NCI-H2227 (cell line): ENCODE measurements around the gene ILDR1.
"Not testable (repeated sequence)": the region's sequence is repeated elsewhere in the genome, so short reads cannot be mapped to it uniquely, and the experiment has no call there.

ENCODE experiments used
- DNase-seq: peaks from one replicate; lab custom pipeline; 2025; ENCODE audit not compliant: unreplicated experiment; lab: John Stamatoyannopoulos, UW

ILDR1 gene

DNA sequence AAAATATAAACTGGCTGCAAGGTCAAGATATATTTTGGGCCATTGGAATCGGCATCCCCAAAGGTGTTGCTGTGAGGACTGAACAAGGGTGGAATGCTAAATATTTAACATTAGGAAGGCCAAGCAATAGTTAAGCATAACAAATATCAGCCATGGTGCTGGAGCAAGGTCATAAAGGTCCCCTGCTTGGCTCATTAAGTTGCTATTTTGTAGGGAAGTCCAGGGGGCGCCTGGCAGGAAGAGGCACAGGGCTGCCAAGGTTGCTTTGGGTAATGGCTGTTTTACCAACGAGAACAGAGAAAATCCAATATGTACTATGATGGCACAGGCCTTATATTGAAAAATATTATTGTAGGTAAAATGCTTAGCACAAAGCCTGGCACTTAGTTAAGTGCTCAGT, 65.7 kb downstream of the ILDR1 start:
- DNase-seq, result no peak

DNA sequence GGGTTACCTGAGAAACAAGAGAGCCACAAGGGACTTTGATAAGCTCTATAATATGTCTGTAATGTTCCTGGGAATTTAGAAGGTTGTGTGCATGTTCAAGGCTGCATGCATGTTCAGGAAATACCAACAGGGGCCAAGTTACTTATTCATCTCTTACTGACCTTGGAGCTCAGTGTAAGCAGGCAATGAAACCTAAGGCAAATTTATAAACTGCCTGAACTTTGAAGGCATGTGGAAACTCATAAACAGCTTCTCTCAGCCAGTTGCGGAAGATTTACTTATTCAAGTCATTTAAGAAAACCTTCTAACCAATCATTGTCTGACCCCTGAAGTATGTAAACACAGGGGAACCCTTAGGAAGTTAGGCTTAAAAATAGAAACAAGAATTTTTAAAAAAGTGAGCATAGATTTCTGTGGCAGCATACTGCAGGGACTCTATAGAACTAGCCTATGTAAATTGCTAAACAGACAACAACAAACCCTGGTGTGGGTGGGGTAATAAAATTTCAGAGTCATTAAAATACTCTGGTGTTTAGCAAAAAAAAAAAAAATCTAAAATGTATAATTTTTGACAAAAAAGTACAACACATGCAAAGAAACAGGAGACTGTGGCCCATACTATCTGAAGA, 70.6 kb downstream of the ILDR1 start:
- no peak for DNase-seq

DNA sequence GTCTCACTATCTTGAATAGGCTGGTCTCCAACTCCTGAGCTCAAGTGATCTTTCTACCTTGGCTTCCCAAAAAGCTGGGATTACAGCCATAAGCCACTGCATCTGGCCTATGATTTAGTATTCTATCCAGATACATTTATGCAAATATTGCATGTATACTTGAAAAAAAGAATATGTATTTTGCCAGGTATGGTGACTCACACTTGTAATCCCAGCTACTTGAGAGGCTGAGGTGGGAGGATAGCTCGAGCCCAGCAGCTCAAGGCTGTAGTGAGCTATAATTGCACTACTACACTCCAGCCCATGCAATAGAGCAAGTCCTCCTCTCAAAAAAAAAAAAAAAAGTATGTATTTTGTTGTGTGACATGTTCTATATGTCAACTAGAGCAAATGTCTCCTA, 73.4 kb downstream of the ILDR1 start:
- DNase-seq, result no peak

DNA sequence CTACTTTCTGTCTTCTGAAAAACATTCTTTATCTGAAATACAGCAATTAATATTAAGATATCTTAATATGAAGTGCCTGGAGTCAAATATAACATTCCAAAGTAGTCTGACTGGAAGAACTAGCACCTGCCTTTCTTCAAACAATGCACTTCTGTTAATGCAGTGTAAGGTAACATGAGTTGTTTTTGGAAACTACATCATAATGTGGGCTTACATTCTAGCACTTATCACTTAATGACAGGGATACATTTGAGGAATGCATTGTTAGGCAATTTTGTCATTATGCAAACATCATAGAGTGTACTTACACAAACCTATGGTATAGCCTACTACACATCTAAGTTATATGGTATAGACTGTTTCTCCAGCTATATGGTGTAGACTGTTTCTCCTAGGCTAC, 78.6 kb downstream of the ILDR1 start:
- DNase-seq, result no peak

DNA sequence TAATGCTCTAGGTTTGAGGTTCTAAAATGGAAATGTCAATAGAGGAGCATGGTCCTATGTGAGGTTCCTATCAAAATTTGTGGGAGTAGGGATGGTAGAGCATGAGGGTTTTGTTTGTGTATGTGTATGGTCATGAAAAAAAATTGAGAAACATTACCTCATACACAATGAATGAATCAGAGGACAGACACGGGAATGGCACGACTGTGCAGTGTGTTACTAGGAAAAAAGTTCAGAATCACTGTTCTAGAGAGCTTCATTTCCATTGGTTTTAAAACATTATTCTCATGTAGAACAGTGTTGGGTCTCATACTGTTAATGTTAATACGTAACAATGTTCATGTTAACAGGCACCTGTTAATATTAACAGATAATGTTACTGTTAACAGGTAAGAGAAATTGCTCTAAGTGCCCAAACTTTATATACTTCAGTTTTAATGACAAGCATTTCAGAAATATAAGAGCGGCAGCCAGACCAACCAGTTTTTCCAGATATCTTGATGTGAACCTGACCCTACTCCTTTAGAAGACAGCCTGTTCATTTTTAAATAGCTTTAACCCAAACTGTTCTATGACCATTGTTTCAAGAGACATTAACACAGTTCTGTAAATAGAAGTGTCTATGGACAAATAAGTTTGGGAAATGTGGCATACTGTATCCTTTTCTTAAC, 79.8 kb downstream of the ILDR1 start:
- DNase-seq, result no peak

DNA sequence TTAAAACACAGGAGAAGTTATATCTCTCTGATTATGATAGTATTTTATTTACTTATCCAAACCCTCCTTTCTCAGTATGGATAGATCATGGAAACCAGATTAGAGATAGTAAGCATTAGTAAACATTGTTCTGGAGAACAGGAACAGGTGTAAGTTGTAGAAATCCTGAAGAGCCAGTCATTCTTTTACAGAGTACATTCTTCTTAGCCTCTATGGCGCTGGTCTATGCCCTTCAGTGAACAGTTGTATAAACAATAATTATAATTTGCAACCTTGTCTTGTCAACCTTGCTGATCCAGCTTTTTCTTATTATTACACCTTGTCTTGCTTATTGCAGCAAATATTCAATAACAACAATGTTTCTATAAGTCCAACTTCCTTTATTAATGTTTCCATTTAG, 80.5 kb downstream of the ILDR1 start:
- no peak for DNase-seq

DNA sequence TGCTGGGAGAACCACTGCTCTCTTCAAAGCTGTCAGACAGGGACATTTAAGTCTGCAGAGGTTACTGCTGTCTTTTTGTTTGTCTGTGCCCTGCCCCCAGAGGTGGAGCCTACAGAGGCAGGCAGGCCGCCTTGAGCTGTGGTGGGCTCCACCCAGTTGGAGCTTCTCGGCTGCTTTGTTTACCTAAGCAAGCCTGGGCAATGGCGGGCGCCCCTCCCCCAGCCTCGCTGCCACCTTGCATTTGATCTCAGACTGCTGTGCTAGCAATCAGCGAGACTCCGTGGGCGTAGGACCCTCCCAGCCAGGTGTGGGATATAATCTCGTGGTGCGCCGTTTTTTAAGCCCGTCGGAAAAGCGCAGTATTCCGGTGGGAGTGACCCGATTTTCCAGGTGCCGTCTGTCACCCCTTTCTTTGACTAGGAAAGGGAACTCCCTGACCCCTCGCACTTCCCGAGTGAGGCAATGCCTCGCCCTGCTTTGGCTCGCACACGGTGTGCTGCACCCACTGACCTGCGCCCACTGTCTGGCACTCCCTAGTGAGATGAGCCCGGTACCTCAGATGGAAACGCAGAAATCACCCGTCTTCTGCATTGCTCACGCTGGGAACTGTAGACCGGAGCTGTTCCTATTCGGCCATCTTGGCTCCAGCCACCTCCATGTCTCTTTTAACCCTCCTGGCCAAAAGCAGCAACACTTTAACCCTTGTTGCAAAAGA, 83.7 kb downstream of the ILDR1 start:
- DNase-seq, result not testable (repeated sequence)
